K562 (cell line): ENCODE results near the gene OTOA. TPM values are rescaled to one million over a fixed set of nuclear protein-coding genes. Genes with fewer than 3 reads are reported as not detected.
A peak's percentile ranks its signal among the peaks of the same experiment; 100 is the strongest.
"Not testable (repeated sequence)": the region's sequence is repeated elsewhere in the genome, so short reads cannot be mapped to it uniquely, and the experiment has no call there.

ENCODE experiments used
- ATAC-seq: fragments of 200-7000 bp; cut with Tn5 transposase; 3 replicates; pipeline ENCODE4 v1.9.1; 2020; ENCODE audit warnings: moderate library complexity
- BruUV-seq: library from RNA; stranded (reverse); fragments of 400-500 nt; replicated peaks from 2 replicates; lab custom pipeline; 2021; lab: Mats Ljungman, UMichigan
- CTCF ChIA-PET: fragments of 300-600 bp; formaldehyde crosslinking; extraction: SDS; loops from one replicate; lab custom pipeline; 2021; ENCODE audit warnings: low intra/inter-chr PET ratio; lab: Yijun Ruan, JAX
- POLR2A ChIA-PET: fragments of 300-600, 350-650 bp; sonication (Branson Sonifier 250); formaldehyde crosslinking; extraction: SDS; loops from one replicate; lab custom pipeline; 2021; ENCODE audit warnings: antibody characterized with exemption, inconsistent platforms; lab: Yijun Ruan, JAX
- DNase-seq, 4 experiments: peaks; one replicate each; pipeline versions ENCODE4 v3.0.0 to v3.0.0-alpha.2; 2011 to 2018; ENCODE audit warnings: low spot score in 3 of 4, mixed read lengths in 3 of 4; ENCODE audit errors: extremely low read depth in 1 of 4
- FAIRE-seq: peaks from 2 replicates; lab custom pipeline; 2011; peaks lifted over from hg19 to GRCh38; lab: Jason Lieb, UNC
- H2AFZ ChIP-seq: 2 replicates; pipeline ENCODE4 v1.6.0; 2011; ENCODE audit warnings: low read depth, low read length, control low read depth, inconsistent platforms
- H3K27ac ChIP-seq: fragments of 200-600 bp; 3 replicates; pipeline ENCODE4 v1.8.0; 2011; ENCODE audit warnings: low read depth, mild to moderate bottlenecking, control low read depth, inconsistent platforms, low read length, moderate library complexity, mixed read lengths; ENCODE audit errors: extremely low read depth
- H3K27me3 ChIP-seq, 2 experiments: fragments of 300-600 bp in 1 of 2; 2 replicates in 1 of 2; 3 replicates in 1 of 2; pipeline versions ENCODE4 v1.6.0 to v1.8.0; 2011; ENCODE audit warnings: inconsistent platforms in 2 of 2, low read length in 2 of 2, mild to moderate bottlenecking in 1 of 2, mixed read lengths in 1 of 2, moderate library complexity in 1 of 2; ENCODE audit not compliant: control insufficient read depth in 2 of 2, insufficient read depth in 2 of 2
- H3K36me3 ChIP-seq: fragments of 300-600 bp; 3 replicates; pipeline ENCODE4 v1.8.0; 2011; ENCODE audit warnings: mild to moderate bottlenecking, low read length, inconsistent platforms; ENCODE audit not compliant: control insufficient read depth, insufficient read depth
- H3K4me1 ChIP-seq, 2 experiments: fragments of 200-600 bp in 1 of 2; replicated peaks in 1 of 2; 2 replicates in 1 of 2; 3 replicates in 1 of 2; pipeline versions ENCODE4 v1.5.1 to v1.8.0; 2011; ENCODE audit warnings: inconsistent platforms in 2 of 2, low read length in 2 of 2, mild to moderate bottlenecking in 1 of 2, mixed read lengths in 1 of 2, moderate library complexity in 1 of 2; ENCODE audit not compliant: control insufficient read depth in 2 of 2, insufficient read depth in 2 of 2
- H3K4me2 ChIP-seq: 2 replicates; pipeline ENCODE4 v1.6.1; 2011; ENCODE audit warnings: low read length, control low read depth, inconsistent platforms, mixed read lengths; ENCODE audit not compliant: insufficient read depth
- H3K4me3 ChIP-seq: fragments of 200-600 bp; sonication (generic), shearing (Covaris generic); 2 replicates; pipeline ENCODE4 v1.5.1; 2016; ENCODE audit warnings: control low read depth, inconsistent platforms
- H3K79me2 ChIP-seq: fragments of 200-600 bp; 3 replicates; pipeline ENCODE4 v1.8.0; 2011; ENCODE audit warnings: low read length, inconsistent platforms; ENCODE audit not compliant: control insufficient read depth, insufficient read depth
- H3K9ac ChIP-seq, 2 experiments: 2 replicates each; pipeline versions ENCODE4 v1.6.0 to v1.6.1; 2011; ENCODE audit warnings: low read depth in 2 of 2, low read length in 2 of 2, control low read depth in 1 of 2, inconsistent platforms in 1 of 2, mild to moderate bottlenecking in 1 of 2, mixed read lengths in 1 of 2; ENCODE audit not compliant: insufficient read depth in 1 of 2
- H3K9me1 ChIP-seq: one replicate; pipeline ENCODE4 v1.6.0; 2011; ENCODE audit warnings: inconsistent platforms, mild to moderate bottlenecking, low read length, moderate library complexity; ENCODE audit not compliant: control insufficient read depth, insufficient read depth
- H3K9me3 ChIP-seq: replicated peaks from 2 replicates; pipeline ENCODE4 v1.5.1; 2011; ENCODE audit warnings: low read depth, low read length, inconsistent platforms; ENCODE audit not compliant: control insufficient read depth, insufficient read depth
- H4K20me1 ChIP-seq: replicated peaks from 2 replicates; pipeline ENCODE4 v1.6.1; 2011; ENCODE audit warnings: low read length, inconsistent platforms, mixed read lengths; ENCODE audit not compliant: control insufficient read depth, insufficient read depth
- FOSL1 ChIP-seq: fragments of 200-800 bp; sonication (Bioruptor generic); conservative IDR thresholded peaks from 2 replicates; pipeline ENCODE4 v1.6.1; 2016; ENCODE audit warnings: missing genetic modification characterization, missing compliant biosample characterization
- NFE2 ChIP-seq: IDR thresholded peaks from 2 replicates; pipeline ENCODE4 v1.6.1; 2014; ENCODE audit warnings: antibody characterized with exemption, low read depth
- whole genome bisulfite sequencing: fragments of 100-300 bp; shearing (Covaris generic); methylation state at CpG from one replicate; pipeline ENCODE4 v1.1.6; 2016; ENCODE audit warnings: low coverage, mixed read lengths; ENCODE audit not compliant: insufficient coverage; ENCODE audit errors: missing lambda C conversion rate; 5-methylcytosine and 5-hydroxymethylcytosine counted together
- in situ Hi-C: fragments of 300-500 bp; cut with MboI; formaldehyde crosslinking; loops from 4 replicates; pipeline ENCODE4 v1.15.0; 2018; ENCODE audit warnings: inconsistent platforms, mixed read lengths
- intact Hi-C: fragments of 100-400 bp; cut with micrococcal nuclease; formaldehyde crosslinking; loops from 2 replicates; pipeline ENCODE4 v1.14.2; 2022
- polyA plus RNA-seq, 8 experiments: library from polyadenylated mRNA; depleted of rRNA in 4 of 8; stranded (reverse) in 5 of 8; unstranded in 3 of 8; fragments of >200 nt; fragmentation: Nextera tagmentation in 2 of 8; fragmentation: Illumina TruSeq in 1 of 8; extraction: Ambion mirVana in 2 of 8; extraction: Trizol in 1 of 8; gene quantifications; 2 replicates each; pipeline versions ENCODE4 v1.2.1 to v1.2.3, GENCODE V29; 2011 to 2014; ENCODE audit warnings: inconsistent platforms in 1 of 8, missing spikeins in 1 of 8
- total RNA-seq, 7 experiments: library from RNA; depleted of rRNA in 6 of 7; stranded (reverse); fragments of >200 nt in 6 of 7; fragmentation: Illumina TruSeq in 2 of 7; extraction: Trizol in 2 of 7; gene quantifications; 2 replicates each; pipeline versions ENCODE4 v1.2.1 to v1.2.3, GENCODE V29; 2011 to 2021; ENCODE audit warnings: low replicate concordance in 1 of 7

The OTOA gene
- total and polyA plus RNA-seq, 9 of the 15 experiments (the other 6 are each of a cell fraction or from before 2014, with no cell fraction given): 0.04 TPM; not detected in 8

DNA sequence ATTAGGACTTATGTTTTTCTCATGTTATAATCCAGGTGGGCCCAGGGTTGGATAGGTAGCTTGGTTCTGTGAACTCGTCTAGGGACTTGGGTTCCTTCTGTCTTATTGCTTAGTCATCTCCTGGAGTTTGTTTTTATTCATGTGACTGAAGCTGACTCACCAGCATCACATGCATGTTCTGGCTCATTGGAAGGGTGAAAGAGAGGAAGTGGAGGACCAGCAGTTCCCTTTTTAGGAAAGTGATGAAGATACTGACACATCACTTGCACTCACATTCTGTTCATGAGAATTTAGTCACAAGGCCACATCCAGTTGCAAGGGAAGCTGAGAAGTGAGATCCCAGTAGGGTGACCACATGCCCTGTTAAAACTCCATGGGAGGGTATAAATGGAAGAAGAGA lies 126.7 kb downstream of the OTOA start:
- TF ChIP-seq NFE2 (peak; percentile 29; the same call in 1 of the 2 replicates), FOSL1 (peak; percentile 38; the same call in 1 of the 2 replicates)
- WGBS: 17% methylated on average over 1 of the region's 1 CpG
- in situ Hi-C loops: loop anchor here (5.0 kb wide), 1 partner anchor 827 kb away; no protein-coding TSS in a partner anchor
- H3K4me2 ChIP-seq, H3K27me3 ChIP-seq, POLR2A ChIA-PET, H3K9me3 ChIP-seq, H3K4me1 ChIP-seq, BruUV-seq, H3K79me2 ChIP-seq, H3K9ac ChIP-seq, H3K36me3 ChIP-seq, DNase-seq, H3K27ac ChIP-seq, intact Hi-C loops, H3K9me1 ChIP-seq, H4K20me1 ChIP-seq, H2AFZ ChIP-seq, H3K4me3 ChIP-seq, CTCF ChIA-PET: not testable (repeated sequence)
- ATAC-seq (peak; percentile 73), FAIRE-seq (peak; percentile 59)

DNA sequence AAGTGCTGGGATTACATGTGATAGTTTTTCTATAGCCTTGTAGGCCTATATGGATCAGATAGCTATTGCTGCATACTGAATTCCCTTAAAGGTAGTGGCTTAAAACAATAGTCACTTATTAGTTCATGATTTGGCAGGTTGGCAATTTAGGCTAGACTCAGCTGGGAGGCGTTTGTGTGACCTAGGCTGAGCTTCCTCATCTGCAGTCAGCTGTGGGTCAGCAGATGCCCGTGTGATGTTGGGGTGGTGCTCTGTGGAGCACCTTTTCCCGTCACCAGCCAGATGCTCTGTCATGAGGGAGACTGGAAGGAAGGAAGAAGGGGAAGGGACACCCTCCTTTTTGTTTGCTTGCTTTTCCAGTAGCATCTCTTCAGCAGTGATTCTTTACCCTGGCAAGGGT lies 129.5 kb downstream of the OTOA start:
- H3K79me2 ChIP-seq, H3K4me2 ChIP-seq, CTCF ChIA-PET, H3K4me3 ChIP-seq, H3K4me1 ChIP-seq, POLR2A ChIA-PET, H3K36me3 ChIP-seq, H3K27ac ChIP-seq, H3K9me1 ChIP-seq, H4K20me1 ChIP-seq, intact Hi-C loops, H2AFZ ChIP-seq, H3K9ac ChIP-seq, H3K27me3 ChIP-seq, H3K9me3 ChIP-seq, ATAC-seq, DNase-seq, BruUV-seq, FAIRE-seq: not testable (repeated sequence)
- in situ Hi-C loops: loop anchor here (5.0 kb wide), 1 partner anchor 824 kb away; no protein-coding TSS in a partner anchor
- 7% methylated on average over 2 of the region's 3 CpGs for WGBS

DNA sequence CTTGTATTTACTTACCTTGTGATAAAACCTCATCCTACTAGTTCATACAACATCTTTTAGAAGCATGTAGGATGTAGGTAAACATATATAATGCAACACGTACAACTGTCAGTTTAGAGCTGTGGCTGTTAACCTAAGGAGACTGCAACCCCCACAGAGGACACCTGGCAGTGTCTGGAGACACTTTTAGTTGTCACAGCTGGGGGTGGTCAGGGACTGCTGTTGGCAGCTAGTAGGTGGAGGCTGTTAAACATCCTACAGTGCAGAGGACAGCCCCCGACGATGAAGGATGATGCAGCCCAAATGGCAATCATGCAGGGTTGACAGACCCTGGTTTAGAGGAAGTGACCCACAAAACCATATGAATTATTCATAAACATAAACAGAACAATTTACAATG lies 134.8 kb downstream of the OTOA start:
- H3K9ac ChIP-seq, H4K20me1 ChIP-seq, H3K4me2 ChIP-seq, ATAC-seq, H3K4me1 ChIP-seq, H3K79me2 ChIP-seq, H3K27ac ChIP-seq, POLR2A ChIA-PET, intact Hi-C loops, H3K36me3 ChIP-seq, DNase-seq, H2AFZ ChIP-seq, CTCF ChIA-PET, H3K9me3 ChIP-seq, H3K9me1 ChIP-seq, FAIRE-seq, H3K4me3 ChIP-seq, H3K27me3 ChIP-seq, BruUV-seq, in situ Hi-C loops: not testable (repeated sequence)
- no CpG with 5 or more reads among the region's 3 CpGs for WGBS
